Liver (tissue), 3 donors: ENCODE results near the gene CCDC91.

Source experiments
- EGR1 ChIP-seq, 2 donors: IDR thresholded peaks; 2 replicates each; pipeline ENCODE4 v1.6.1; 2016 to 2018; ENCODE audit warnings: antibody characterized with exemption in 2 of 2, low read depth in 2 of 2
- HNF4G ChIP-seq: IDR thresholded peaks from 2 replicates; pipeline ENCODE4 v1.6.1; 2016; ENCODE audit warnings: antibody characterized with exemption
- JUND ChIP-seq, 2 donors: IDR thresholded peaks; 2 replicates each; pipeline ENCODE4 v1.6.1; 2016; ENCODE audit warnings: antibody characterized with exemption in 2 of 2
- RAD21 ChIP-seq, 2 donors: IDR thresholded peaks; 2 replicates each; pipeline ENCODE4 v1.6.1; 2016; ENCODE audit warnings: antibody characterized with exemption in 2 of 2, mild to moderate bottlenecking in 2 of 2
- SP1 ChIP-seq: IDR thresholded peaks from 2 replicates; pipeline ENCODE4 v1.6.1; 2018; ENCODE audit warnings: antibody characterized with exemption, mild to moderate bottlenecking
- TAF1 ChIP-seq: conservative IDR thresholded peaks from 2 replicates; pipeline ENCODE4 v1.6.1; 2016; ENCODE audit warnings: antibody characterized with exemption, mild to moderate bottlenecking
- YY1 ChIP-seq: IDR thresholded peaks from 2 replicates; pipeline ENCODE4 v1.6.1; 2016; ENCODE audit warnings: antibody characterized with exemption, mild to moderate bottlenecking
- TF ChIP-seq, protein P1 (sequence below): IDR thresholded peaks from 2 replicates; pipeline ENCODE4 v1.6.1; 2016; ENCODE audit warnings: antibody characterized with exemption
- TF ChIP-seq, protein P2 (sequence below): fragments of 150-350 bp; IDR thresholded peaks from 2 replicates; pipeline ENCODE4 v1.5.1; 2017; ENCODE audit warnings: improper control_type of control experiment, low read depth, low read length; ENCODE audit not compliant: missing input control
- TF ChIP-seq, protein P3 (sequence below): IDR thresholded peaks from 2 replicates; pipeline ENCODE4 v1.6.1; 2016; ENCODE audit warnings: antibody characterized with exemption, mild to moderate bottlenecking
- TF ChIP-seq, protein P4 (sequence below): IDR thresholded peaks from 2 replicates; pipeline ENCODE4 v1.6.1; 2016; ENCODE audit warnings: antibody characterized with exemption
- donor health status: healthy.
- donor health status: healthy.

DNA sequence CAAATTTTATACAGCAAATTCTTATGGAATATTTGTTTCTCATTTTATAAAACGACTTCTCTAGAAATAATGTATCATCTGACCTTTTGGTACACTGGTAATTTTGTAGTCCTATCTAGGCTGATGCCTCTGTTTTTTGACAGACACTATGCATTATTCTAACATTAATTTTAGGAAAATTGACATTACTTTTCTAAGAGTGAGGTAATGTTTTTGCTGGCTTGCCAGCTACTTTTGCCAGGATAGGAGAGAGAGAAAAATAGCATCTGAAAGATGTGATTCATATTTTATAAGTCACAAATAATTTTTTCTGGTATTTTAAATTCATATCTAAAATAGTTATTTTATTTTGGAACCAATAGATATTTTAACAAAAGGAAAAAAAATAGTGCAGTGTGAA is 153.5 kb downstream of the CCDC91 start:
- TF ChIP-seq, protein P1, sequence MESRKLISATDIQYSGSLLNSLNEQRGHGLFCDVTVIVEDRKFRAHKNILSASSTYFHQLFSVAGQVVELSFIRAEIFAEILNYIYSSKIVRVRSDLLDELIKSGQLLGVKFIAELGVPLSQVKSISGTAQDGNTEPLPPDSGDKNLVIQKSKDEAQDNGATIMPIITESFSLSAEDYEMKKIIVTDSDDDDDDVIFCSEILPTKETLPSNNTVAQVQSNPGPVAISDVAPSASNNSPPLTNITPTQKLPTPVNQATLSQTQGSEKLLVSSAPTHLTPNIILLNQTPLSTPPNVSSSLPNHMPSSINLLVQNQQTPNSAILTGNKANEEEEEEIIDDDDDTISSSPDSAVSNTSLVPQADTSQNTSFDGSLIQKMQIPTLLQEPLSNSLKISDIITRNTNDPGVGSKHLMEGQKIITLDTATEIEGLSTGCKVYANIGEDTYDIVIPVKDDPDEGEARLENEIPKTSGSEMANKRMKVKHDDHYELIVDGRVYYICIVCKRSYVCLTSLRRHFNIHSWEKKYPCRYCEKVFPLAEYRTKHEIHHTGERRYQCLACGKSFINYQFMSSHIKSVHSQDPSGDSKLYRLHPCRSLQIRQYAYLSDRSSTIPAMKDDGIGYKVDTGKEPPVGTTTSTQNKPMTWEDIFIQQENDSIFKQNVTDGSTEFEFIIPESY, result no peak
- TF ChIP-seq, protein P2, sequence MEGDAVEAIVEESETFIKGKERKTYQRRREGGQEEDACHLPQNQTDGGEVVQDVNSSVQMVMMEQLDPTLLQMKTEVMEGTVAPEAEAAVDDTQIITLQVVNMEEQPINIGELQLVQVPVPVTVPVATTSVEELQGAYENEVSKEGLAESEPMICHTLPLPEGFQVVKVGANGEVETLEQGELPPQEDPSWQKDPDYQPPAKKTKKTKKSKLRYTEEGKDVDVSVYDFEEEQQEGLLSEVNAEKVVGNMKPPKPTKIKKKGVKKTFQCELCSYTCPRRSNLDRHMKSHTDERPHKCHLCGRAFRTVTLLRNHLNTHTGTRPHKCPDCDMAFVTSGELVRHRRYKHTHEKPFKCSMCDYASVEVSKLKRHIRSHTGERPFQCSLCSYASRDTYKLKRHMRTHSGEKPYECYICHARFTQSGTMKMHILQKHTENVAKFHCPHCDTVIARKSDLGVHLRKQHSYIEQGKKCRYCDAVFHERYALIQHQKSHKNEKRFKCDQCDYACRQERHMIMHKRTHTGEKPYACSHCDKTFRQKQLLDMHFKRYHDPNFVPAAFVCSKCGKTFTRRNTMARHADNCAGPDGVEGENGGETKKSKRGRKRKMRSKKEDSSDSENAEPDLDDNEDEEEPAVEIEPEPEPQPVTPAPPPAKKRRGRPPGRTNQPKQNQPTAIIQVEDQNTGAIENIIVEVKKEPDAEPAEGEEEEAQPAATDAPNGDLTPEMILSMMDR, result no peak
- TF ChIP-seq RAD21 (IDR thresholded peaks at IDR 0.05) (no peak), JUND (IDR thresholded peaks at IDR 0.05) (no peak), YY1 (no peak), SP1 (no peak), TAF1 (no peak), HNF4G (no peak), EGR1 (IDR thresholded peaks at IDR 0.05; ENCODE audit: low read depth in 2 of 2) (no peak)
- TF ChIP-seq, protein P3, sequence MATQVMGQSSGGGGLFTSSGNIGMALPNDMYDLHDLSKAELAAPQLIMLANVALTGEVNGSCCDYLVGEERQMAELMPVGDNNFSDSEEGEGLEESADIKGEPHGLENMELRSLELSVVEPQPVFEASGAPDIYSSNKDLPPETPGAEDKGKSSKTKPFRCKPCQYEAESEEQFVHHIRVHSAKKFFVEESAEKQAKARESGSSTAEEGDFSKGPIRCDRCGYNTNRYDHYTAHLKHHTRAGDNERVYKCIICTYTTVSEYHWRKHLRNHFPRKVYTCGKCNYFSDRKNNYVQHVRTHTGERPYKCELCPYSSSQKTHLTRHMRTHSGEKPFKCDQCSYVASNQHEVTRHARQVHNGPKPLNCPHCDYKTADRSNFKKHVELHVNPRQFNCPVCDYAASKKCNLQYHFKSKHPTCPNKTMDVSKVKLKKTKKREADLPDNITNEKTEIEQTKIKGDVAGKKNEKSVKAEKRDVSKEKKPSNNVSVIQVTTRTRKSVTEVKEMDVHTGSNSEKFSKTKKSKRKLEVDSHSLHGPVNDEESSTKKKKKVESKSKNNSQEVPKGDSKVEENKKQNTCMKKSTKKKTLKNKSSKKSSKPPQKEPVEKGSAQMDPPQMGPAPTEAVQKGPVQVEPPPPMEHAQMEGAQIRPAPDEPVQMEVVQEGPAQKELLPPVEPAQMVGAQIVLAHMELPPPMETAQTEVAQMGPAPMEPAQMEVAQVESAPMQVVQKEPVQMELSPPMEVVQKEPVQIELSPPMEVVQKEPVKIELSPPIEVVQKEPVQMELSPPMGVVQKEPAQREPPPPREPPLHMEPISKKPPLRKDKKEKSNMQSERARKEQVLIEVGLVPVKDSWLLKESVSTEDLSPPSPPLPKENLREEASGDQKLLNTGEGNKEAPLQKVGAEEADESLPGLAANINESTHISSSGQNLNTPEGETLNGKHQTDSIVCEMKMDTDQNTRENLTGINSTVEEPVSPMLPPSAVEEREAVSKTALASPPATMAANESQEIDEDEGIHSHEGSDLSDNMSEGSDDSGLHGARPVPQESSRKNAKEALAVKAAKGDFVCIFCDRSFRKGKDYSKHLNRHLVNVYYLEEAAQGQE, result no peak
- TF ChIP-seq, protein P4, sequence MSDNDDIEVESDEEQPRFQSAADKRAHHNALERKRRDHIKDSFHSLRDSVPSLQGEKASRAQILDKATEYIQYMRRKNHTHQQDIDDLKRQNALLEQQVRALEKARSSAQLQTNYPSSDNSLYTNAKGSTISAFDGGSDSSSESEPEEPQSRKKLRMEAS, result no peak
